Breast epithelium (tissue), 3 donors: ENCODE measurements around the gene CDC34.

ENCODE experiments used
- CTCF ChIP-seq, 3 donors: fragments of 450-650 bp; IDR thresholded peaks; one replicate each; pipeline ENCODE4 v1.5.1; 2016 to 2017; ENCODE audit warnings: antibody characterized with exemption in 3 of 3, mild to moderate bottlenecking in 3 of 3, moderate library complexity in 3 of 3
- POLR2AphosphoS5 ChIP-seq, 3 donors: sonication (generic); formaldehyde crosslinking; IDR thresholded peaks; one replicate each; pipeline ENCODE4 v1.6.1; 2017; ENCODE audit warnings: antibody characterized with exemption in 3 of 3

- TF ChIP-seq POLR2AphosphoS5 (IDR thresholded peaks at IDR 0.05) (no peak), CTCF (IDR thresholded peaks at IDR 0.05) (no peak)
Measured at GRCh38 chr19:494171-495080, 37.1 kb upstream of the CDC34 start.
